T-helper 9 cell (primary cell): ENCODE results near the gene LONP2.
"Not testable (repeated sequence)": the region's sequence is repeated elsewhere in the genome, so short reads cannot be mapped to it uniquely, and the experiment has no call there.

ENCODE experiments used
- DNase-seq: peaks from one replicate; pipeline ENCODE4 v3.0.0-alpha.2; 2020

LONP2 gene

DNA sequence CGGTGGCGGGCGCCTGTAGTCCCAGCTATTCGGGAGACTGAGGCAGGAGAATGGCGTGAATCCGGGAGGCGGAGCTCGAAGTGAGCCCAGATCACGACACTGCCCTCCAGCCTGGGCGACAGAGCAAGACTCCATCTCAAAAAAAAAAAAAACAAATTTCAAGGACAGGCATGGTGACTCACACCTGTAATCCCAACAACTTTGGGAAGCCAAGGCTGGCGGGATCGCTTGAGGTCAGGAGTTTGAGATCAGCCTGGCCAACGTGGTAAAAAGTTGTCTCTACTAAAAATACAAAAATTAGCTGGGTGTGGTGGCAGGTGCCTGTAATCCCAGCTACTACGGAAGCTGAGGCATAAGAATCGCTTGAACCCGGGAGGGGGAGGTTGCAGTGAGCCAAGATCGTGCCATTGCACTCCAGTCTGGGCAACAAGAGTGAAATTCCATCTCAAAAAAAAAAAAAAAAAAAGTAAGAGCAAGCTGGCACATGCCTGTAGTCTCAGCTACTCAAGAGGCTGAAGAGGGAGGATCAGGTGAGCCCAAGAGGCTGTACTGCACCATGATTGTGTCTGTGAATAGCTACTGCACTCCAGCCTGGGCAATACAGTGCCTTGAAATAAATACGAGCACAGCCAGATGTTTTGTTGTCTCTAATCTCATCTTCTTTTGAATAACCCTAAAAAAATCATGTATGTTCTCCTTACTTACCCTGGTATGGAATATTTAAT lies 126.7 kb downstream of the LONP2 start:
- DNase-seq = not testable (repeated sequence)

DNA sequence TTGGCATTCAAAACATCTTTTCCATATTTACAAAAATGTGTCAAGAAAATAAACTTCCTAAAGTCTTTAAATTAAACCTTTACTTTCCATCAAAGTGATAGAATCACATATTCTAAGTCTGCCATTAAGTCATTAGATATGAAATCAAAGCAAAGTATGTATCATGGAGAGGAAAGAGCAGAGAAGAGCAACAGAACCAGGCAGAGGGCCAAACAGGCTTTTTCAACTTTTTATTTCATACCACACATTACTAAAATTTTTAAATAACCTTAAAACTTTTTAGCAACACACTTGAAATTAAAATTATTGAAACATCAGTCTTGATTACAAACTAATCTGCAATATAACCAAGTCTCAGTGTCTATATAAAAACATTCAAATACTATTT lies 127.3 kb downstream of the LONP2 start:
- no peak for DNase-seq

DNA sequence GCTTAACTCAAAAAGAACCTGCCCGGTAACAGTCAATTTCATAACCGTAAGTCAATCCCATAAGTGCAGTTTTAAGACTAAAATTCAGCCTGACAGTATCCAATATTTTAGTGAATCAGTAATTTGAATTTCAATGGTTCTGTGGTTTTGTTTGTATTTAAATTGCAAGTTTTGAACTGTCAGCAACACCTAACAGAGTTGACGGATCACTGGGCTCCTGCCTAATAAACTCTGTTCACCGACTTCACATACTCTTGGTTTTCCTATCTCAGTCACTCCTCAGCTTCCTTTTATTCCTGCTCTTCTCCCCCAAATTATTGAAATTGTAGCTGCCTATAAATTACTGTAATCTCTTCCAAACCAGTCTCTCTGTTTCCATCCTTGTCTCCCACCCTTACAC lies 128.6 kb downstream of the LONP2 start:
- no peak for DNase-seq

DNA sequence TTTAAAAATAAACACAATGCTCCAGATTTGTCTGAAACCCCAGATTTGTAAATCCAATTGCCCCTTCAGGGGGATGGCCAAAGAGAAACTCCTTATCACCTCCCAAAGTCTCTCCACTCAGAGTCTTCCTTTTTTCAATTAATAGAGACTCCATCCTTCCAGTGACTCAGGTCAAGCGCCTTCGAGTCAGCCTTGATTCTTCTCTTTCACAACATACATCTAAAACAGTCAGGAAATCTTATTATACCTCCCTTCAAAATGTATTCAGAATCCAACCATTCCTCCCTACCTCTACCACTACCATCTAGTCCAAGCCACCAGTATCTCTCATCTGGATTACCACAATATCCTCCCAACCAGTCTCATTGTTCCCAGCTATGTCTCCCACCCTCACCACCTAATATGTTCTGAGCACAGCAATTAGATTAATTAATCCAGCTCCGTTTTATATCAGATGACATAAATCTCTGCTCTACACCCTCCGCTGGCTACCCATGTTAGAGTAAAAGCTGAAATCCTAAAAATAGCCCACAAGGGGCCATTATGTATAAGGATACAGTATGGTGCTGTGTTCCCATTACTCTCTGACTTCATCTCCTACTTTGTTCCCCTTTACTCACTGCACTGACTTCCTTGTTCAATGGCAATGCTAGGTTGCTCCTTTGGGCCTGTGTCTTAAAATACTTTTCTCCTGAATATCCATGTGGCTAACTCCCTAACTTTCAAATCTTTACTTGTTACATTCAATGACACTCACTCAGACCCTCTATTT lies 129.3 kb downstream of the LONP2 start:
- no peak for DNase-seq

DNA sequence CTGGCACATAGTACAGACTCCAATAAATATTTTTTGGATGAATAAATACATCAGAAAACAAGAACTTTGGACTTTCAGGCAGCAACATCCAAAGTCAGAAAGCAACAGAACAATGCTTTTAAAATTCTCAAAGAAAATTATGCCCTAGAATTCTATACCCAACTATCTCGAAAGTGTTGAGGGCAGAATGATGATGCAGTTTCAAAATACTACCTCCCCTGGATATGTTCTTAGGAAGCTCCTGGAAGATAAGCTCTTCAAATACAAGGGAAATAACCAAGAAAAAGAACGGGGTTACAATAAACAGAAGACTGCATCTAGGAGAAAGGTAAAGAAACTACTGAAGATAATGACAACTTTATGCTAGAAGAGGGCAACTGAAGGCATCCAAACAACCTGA lies 130.2 kb downstream of the LONP2 start:
- no peak for DNase-seq

DNA sequence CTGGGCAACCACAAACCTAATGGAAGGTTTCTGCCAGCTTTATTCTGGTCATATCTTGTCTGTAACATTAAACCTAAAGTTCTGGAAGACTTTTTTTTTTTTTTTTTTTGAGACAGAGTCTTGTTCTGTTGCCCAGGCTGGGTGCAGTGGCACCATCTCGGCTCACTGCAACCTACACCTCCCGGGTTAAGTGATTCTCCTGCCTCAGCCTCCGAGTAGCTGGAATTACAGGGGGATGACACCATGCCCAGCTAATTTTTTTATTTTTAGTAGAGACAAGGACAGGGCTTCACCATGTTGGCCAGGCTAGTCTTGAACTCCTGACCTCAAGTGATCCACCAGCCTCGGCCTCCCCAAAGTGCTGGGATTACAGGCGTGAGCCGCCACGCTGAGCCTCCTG lies 133.2 kb downstream of the LONP2 start:
- not testable (repeated sequence) for DNase-seq

DNA sequence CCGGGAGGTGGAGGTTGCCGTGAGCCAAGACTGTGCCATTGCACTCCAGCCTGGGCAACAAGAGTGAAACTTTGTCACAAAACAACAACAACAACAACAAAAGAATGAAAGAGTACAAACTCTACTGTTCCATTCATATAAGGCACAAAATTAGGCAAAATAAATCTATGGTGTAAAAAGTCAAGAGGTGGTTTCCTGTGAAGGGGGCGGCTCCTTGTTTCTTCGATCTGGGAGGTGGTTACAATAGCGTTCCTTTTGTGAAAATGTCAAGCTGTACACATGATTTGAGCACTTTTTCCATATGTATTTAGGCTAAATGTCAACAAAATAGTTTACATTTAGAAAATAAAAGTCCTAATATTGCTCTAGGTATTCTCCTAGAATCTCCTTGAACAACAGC lies 134.2 kb downstream of the LONP2 start:
- no peak for DNase-seq

DNA sequence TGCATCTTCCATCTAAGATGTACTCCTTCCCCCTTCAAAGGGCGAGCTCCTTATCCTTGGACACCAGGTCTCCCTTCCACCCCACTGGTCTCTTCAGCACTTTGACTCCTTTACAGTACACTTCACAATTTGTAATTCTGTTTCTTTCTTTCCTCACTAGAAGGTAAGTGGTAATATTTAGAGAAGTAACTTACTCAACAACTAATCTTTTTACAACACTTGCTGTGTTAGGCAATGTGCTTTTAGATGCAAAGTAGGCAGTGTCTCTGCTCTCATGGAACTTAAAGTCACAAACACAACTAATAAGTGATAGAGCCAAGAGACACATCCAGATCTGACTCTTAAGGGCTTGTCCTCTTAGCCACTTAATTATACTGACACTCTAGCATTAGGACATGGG lies 134.7 kb downstream of the LONP2 start:
- no peak for DNase-seq

DNA sequence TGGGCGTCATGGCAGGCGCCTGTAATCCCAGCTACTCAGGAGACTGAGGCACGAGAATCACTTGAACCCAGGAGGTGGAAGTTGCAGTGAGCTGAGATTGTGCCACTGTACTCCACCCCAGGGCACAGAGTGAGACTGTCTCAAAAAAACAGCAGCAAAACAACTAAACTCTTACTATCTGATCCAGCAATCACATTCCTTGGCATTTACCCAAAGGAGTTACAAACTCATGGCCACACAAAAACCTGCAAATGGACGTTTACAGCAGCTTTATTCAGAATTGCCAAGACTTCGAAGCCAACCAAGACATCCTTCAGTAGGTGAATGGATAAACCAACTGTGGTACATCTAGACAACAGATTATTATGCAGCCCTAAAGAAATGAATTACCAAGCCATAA lies 137.1 kb downstream of the LONP2 start:
- no peak for DNase-seq

DNA sequence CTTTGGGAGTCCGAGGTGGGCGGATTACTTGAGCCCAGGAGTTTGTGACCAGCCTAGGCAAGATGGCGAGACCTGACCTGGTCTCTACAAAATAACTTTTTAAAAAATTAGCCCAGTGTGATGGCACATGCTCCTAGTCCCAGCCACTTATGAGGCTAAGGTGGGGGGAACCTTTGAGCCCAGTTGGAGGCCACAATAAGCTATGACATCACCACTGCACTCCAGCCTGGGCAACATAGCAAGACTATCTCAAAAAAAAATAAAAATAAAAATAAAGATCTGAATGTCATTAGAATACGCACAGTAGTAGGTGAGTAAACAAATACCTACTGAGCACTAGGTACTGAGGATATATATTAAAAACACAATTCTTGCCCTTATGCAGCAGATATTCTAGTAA lies 138.0 kb downstream of the LONP2 start:
- DNase-seq = no peak

DNA sequence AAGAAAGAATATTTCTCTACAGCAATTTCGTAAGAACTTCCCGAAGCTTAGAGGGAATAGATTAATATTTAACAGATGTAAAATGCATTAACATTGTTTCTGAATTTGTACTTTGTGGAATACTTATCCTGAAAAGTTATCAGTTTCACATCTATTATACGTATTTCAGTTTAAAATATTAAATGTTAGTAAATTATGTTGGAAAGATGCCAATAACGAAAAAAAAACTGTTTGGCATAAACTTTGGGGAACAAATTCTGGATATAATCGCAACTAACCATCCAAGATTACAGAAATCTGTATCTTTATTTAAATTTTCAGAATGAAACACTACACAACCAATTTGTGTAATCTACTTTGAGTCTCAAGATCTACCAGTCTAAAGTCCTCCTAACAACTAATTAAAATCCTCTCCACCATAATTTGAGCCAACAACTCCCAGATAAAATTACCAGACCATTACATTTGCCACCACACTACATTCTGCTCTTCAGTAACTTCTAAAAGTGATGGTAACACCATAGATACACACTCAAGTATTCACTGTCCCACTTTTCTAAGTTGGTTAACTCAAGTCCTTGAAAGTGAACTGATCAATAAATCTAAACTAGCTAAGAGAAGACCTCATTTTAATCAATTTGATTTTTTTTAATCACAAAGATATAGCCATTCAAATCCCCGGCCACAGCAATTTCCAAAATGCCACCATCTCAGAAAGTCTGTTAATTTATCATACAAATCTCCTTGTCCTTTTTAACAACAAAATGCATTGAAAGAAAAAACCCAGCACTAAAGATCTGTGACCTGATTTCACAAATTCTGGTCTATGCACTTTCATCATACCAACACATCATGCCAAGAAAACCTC lies 139.1 kb downstream of the LONP2 start:
- DNase-seq = no peak

DNA sequence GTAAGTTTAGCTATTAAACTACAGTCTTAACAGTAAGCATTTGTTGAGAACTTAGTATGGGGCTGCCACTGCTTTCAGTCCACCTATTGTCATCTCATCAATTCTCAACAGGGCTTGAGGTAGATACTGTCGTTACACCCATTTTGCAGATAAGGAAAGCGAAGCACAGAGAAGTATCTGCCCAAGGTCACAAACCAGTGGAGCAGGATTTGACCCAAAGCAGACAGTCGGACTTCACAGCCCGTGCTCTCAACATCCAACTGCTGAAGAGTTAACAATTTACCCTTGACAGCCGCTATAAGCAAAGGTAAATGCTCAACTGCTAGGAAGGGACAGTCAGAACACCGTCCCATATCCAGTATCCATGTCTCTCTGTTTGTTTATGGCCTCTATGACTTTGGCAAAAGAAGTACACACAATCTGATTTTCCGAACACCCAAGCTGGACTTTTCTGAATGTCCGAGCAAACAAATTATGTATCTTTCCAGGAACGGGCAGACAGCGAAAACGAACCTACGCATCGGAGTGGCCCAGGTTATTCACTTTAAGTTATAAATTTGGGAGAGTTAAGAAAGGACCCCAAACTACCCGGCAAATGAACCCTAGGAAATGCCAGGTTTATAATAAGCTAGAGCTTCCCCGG lies 139.9 kb downstream of the LONP2 start:
- DNase-seq = no peak

DNA sequence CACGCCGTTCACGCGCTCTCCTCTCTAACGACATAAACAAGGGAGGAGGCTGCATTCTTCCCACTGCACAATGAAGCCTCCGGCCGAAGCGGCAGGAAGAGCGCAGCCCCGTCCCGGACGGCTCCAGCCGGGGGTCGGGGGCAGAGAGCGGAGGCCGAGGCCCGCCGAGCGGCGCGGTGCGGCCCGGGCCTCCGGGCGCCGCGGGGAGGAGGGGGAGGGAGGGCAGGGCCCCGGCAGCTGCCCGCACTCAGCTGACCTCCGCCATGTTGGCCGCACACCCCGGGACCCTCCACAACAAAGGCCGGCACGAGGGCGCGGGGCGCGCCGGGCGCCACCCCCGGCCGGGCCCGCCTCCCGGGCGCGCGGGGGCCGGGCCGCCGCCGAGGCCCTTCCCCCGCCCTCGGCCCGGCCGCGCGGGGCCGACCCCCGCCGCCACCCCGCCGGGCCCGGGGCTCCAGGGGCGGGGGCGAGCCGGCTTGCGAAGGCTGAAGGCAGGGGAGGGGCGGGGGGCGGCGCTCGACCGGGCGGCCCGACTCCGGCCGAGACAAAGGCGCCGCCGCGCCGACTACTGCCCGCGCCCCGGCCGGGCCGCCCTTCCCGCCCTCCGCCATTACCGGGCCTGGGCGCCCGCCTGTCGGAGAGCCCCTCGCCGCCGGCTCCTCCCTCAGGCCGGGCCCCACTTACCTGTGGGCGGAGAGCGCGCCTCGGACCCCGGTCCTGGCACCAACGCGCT lies 140.6 kb downstream of the LONP2 start:
- peak; percentile 25 for DNase-seq

DNA sequence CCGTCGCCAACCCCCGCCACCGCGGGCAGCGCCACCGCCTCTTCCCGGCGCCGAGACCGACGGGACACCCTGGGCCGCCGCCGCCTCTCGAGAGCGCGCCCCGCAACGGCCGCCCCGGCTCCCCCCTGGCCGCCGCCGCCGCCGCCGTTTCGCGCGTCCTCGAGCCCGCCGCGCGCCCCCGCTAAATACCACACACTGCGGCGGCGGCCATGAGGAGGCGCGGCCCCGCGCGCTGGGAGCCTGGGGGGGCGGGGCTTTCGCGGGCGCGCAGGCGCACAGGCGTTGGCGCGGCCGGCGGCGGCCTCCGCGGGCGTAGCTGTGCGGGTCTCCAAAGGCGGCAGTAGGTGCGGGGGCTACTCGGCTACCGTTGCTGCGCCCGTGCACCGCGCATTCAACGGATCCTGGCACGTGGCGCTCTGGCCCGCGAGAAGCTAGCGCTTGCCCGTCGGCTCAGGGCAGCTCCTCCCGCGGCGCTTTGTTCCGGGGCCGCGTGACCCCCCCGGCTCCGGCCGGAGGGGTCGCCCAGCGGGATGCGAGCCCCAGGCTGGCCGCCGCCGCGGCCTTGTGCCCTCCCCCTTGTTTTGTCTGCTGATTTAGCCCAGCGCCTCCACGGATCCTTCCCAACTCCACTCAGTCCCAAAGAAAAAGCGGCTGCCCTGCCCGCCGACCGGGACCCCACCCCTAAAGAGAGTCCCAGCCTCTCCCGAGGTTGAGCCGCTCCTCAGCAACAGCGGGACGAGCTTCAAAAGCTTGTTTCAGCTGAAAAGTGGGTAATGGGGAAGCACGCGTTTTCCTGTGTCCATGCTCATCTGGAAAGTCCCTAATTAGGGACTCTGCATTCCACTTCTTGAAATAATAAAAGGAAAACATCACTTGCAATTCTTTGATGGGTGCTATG lies 141.4 kb downstream of the LONP2 start, which contains the start of gene SIAH1:
SIAH1 (minus strand) TSS at position 161 of the 898 bp plus-strand sequence. CDS start 22,985 bp downstream, outside the sequence.
- peak; percentile 88 for DNase-seq

DNA sequence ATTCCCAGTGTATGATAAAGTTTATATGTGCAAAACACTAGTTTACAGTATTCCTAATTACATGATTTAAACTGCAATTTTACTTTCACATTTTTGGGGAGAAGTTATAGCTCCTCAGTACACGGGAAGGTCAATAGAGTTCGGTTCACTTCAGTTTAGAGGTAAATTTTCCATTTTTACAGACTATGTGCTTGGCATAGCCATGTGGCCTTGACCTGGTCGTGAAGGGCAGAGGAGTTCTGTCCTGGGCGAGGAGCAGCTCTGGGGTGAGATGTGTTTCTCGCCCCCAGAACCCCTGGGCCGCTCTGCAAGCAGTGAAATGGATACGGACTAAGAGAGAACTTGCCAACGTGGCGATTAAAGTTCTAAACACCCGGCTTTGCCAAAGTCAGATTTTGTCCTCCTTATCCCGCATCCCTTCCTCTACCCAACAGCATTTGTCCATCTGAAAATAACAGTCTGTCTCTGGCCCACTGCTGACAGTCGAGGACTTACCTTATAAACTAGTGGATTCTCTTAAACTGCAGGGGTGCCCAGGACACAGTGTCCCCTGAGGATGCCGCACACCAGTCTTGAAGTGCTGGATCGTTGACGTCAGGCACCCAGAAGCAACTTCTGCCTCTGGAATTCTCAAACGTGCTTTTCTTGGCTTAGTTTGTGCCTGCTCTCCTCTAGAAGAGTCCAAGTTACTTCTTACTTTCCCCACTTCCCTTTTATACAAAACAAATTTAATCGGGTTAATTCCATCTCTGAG lies 142.6 kb downstream of the LONP2 start:
- DNase-seq = no peak

DNA sequence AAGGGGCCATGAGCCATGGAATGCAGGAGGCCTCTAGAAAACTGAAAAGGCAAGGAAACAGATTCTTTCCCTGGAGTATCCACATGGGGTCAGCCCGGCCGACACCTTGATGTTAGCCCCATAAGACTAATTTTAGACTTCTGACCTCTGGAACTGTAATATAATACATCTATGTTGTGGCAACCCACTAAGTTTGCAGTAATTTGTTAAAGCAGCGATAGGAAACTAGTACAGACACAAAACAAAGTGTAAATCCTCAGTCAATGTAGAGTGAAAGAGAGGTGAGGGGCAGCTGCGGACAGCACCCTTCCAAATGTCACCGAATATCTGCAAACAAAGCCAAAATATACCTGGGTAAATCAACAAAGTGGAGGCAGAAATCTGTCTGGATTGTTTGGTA lies 148.3 kb downstream of the LONP2 start:
- no peak for DNase-seq

DNA sequence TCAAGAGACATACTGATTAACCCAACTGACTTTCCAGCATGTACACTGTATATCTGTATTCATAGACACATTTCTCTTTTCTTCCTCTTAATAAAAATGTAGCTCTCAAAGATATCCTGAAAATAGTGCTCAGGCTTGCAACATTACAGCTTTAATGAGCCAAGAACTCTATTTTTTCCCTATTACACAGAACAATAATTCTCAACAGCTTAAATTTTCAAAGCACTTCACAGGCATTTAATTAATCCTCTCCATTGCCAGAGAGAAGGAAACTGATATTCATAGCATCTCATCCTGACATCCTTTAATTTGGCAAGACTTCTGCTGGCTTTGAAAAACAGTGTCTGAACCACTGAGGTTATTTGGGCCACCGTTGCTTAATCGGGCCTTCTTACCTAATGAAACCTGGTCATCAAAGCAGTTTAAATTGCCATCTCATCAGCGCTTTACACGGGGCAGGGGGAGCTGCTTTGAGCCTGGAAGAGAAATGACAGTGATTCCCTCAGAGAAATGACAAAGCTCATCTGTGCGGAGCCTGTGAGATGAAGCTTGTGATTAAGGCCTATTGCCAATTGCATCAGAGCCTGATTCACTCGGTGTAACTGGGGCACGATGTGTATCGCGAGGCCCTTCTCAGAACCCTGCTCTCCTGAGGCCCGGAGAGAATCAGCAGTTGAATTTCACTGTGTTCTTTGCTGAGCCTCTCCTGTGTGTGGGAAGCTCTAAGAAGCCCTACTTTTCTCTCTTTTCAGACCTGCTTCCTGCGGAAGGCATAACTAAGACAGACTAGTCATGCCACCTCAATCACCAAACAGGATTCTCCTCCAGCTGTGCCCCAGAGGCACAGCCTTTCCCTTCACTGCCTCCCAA lies 149.6 kb downstream of the LONP2 start:
- DNase-seq = no peak

DNA sequence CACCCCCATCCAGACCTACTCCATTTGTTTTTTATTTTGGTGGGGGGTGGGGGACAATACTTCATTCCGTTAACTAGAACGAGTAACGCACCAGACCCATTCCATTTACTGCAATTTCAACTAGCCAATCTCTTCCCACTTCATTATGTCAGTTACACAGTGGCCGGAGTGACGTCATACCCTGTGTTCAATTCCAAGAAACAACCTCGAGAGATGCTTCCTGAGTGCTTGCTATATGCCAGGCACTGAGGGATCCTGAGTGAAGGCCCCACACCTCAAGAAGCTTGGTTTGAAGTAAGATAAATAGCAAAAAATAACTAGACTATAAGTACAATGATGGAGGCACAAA lies 150.2 kb downstream of the LONP2 start:
- no peak for DNase-seq

DNA sequence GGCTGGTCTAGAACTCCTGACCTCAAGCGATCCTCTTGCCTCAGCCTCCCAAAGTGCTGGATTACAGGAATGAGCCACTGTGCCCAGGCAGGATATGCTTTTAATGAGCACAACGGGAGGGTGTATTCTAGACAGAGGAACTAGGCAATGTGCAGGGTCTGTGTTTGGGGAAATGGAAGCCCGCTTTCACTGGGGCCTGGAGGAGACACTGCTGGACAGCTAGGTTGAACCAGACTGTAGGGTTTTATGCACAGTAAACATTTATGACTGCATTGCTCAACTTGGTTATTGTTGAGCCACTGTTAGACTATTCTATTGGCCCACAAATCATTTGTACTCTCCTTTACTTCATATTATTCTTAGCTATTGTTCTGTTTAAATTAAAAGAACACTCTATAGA lies 151.3 kb downstream of the LONP2 start:
- no peak for DNase-seq
